GM18508 (cell line): ENCODE results near the gene TMCO6.
A peak's percentile ranks its signal among the peaks of the same experiment; 100 is the strongest.
"Not testable (repeated sequence)": the region's sequence is repeated elsewhere in the genome, so short reads cannot be mapped to it uniquely, and the experiment has no call there.

Experiments
- ATAC-seq: cut with Tn5 transposase; IDR thresholded peaks from one replicate; pipeline ENCODE4 v1.9.1; 2021; ENCODE audit warnings: moderate number of reproducible peaks; ENCODE audit not compliant: insufficient read depth, unreplicated experiment

TMCO6 gene

DNA sequence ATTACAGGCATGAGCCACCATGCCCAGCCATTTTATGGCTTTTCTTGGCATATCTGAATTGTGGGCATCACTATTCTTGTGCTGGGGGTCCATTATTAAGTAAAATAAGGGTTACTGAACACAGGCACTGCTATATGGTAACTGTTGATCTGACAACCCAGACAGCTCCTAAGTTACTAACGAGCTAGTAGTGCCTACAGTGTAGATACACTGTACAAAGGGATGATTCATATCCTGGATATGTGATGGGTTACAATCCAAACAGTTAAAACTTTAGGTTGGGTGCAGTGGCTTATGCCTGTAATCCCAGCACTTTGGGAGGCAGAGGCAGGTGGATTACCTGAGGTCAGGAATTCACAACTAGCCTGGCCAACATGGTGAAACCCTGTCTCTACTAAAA is 10.5 kb upstream of the TMCO6 start:
- ATAC-seq = no peak

DNA sequence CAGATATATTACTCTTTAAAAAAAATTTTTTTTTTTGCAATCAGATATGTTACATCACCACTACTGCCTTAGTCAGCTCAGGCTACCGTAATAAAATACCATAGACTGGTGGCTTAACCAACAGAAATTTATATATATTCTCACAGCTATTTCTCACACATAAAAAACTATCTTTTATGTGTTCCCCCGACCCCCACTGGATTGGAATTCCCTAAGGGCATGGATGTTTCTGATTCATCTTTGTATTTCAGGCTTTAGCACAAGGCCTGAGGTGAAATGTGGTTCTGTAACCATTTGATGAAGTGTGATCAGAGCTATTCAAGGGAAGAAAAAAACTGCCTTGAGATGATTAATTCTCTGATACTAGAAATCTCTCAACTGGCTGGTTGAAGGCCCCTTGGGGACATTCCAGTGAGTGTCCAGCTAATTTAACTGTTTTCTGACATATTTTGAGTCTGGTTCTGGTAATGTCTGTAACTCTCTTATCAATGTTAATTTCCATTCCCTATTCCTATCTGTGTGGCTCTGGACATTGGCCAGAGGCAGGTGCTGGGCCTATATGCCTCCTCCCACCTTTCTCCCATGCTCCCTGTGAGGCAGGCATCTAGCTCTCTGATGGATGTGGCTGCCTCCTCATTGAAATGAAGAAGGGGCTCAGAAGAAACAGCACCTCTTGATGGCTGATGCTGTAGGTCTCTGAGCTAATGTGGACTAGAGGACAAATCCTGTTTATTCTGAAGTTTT is 8.8 kb upstream of the TMCO6 start:
- no peak for ATAC-seq

DNA sequence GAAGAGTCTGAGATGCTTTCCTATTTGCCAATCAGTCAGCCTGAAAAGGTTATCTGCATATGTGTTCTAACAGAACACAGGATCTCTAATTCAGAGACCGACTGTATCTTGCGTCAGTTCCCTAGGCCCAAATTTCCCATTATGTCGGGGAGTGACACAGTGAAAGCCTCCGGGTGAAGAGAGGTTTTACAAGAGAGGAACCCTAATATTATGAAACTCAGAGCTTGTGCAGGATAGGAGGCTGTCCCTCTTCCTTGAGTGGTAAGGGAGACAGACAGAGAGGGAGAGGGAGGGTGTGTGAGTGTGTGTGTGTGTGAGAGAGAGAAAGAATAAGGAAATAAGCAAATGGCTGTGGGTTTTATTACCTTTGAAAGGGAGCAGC is 8.2 kb upstream of the TMCO6 start:
- no peak for ATAC-seq

DNA sequence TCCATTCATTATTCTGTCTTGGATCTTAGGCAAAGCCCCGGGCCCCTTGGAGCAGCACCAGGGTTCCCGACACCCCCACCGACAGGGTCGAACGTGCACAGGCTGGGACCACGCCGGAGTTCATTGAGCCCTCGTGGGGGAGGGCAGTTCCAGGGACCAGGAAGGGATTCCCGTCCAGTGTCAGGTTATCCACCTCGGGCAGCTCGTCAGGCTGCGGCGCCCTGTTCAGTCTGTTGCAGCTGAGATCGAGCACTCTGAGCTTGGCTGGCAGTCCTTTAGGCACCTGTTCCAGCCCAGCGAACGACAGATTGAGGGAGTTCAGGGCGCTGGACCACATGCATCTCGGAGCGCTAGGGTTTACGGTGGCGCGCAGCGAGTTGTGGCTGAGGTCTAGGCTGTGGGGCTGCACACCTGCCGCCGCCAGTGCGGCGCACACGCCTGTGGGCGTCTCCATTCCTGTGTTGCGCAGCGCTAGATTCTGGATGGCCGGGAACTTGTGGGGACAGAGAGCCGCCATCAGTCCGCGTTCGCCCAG is 7.4 kb upstream of the TMCO6 start:
- no peak for ATAC-seq

DNA sequence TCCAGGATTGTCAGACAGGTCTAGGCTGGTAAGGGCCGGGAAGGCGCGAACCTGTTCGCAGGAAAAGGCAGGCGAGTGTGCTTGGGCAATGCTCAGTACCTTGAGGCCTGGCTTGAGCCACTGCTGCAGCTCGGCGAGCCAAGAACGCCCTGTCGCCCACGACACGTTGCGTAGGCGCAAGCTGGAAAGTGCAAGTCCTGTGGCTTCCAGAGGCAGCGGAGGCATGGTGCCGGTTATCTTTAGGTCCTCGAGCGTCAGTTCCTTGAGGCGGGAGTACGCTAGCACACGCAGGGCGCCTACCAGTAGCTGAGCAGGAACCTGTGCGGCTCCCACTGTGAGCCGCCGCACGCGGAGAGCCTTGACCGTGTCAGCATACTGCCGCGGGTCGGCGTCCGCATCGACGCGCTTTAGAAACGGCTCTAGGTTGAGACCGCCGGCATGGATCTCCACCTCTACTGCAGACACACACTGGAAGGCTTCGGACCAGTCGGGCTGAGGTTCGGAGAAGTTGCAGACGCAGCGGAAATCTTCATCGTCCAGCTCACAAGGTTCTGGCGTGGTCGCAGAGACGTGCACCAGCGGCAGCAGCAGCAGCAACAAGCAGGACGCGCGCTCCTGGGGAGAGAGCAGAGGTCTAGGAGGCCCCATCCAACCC is 6.8 kb upstream of the TMCO6 start:
- ATAC-seq = no peak

DNA sequence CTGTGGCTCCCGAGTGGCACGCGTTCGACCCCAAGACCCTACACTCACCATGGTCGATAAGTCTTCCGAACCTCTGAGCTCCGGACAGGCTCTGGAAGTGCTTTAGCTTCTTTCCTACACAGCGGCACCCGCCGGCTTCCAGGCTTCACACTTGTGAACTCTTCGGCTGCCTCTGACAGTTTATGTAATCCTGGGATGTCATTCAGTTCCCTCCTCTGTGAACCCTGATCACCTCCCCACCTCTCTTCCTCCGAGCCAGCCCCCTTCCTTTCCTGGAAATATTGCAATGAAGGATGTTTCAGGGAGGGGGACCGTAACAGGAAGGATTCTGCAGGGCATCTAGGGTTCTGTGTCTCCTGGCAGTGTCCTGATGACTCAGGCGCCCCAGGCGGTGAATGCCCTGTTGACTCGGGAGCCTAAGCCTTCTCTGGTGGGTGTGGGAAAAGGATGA is 6.2 kb upstream of the TMCO6 start, which contains the start of gene CD14:
Gene CD14 (minus strand): TSS at position 155 of the 451 bp plus-strand sequence. CDS start 104 bp downstream, at position 51.
- ATAC-seq = no peak

DNA sequence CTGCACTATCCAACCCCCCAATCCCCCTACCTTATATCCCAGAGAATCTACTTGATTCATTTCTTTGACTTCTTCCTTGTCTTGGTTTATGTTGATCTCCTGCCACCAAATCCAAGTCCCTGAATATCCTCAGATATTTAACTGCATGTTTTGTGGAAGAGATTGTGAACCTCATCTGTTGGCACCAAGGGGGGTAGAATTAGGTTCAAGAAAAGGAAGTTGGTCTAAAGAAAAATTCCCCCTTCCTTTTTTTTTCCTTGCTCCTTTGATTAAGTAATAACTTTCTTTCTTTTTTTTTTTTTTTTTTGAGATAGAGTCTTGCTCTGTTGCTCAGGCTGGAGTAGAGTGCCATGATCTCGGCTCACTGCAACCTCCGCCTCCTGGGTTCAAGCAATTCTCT is 5.8 kb upstream of the TMCO6 start:
- ATAC-seq = no peak

DNA sequence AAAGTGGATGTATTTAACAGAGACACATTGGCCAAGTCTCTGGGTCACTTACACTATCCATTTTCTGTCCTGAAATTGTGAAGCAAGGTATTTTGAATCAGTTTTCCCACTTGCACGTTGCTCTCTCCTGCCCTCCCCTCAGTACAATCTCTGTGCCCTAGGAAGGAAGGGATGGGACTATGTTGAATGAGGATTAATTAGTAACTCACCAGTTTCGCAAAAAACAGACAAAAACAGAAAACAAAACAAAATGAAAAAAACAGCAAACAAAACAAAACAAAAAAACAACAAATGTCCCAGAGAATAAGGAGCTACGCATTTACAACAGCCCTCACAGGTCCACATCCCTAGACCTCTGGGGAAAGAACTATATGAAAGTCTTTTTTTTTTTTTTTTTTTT is 5.1 kb upstream of the TMCO6 start:
- no peak for ATAC-seq

DNA sequence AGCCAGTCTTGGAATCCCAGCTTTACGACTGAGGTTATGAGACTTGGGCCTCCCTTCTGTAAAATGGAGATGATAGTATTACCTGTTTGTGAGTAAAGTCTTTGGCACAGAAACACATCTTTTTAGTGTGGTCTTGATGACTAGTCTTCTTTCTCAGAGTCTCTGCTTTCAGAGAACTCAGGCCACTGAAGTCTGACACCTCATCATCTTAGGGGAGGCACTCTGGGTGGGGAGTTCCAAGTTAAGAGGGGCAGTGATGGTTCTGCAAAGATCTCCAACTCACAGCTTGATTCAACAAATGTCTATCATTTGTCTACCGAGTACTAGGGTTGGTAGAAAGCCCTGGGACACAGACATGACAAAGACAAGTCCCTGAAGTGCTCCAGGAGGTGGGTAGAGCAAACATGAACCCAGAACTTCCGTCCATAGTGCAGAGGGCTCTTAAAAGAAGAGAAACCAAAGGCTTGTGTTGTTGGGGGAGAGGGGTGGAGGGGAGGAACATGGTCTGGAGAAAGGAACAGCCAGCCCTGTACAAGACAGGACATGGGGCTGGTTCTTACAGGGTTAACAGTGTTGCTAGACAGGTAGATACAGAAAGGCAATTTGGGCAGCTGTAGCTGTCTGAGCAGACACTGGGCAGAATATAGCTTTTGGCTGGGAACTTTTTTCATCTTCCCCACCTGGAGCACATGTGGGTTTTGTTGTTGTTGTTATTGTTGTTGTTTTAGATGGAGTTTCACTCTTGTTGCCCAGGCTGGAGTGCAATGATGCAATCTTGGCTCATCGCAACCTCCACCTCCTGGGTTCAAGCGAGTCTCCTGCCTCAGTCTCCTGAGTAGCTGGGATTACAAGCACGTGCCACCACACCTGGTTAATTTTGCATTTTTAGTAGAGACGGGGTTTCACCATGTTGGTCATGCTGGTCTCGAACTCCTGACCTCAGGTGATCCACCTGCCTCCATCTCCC is 3.7 kb upstream of the TMCO6 start:
- ATAC-seq = no peak

DNA sequence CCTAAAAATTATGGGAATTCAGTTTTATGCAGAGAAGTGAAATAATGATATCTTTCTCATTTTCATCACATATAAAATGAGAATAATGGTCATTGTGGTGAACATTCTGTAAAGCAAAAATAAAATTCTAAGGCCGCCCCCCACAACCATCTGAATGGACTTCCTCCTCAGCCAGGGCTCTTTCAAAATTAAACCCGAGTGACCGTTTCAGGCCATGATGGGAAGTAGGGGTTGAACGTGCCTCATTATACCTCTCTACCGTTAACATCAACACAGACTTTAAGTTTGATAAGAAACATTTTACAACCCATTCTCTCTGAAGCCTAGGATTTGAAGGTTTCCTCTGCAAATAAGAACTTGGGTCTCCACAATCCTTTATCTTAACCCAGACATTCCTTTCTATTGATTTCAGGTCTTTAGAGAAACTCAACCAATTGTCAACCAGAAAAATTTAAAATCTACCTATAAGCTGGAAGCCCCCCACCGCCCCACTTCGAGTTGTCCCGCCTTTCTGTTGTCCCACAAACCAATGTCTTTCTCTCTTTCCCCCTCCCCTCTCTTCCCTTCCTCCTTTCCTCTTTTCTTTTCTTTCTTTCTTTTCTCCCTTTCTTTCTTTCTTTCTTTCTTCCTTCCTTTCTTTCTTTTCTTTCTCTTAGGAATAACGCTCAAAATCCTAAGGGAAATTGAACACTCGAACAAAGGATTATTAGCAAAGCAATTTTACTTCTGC is 1.7 kb upstream of the TMCO6 start:
- no peak for ATAC-seq

DNA sequence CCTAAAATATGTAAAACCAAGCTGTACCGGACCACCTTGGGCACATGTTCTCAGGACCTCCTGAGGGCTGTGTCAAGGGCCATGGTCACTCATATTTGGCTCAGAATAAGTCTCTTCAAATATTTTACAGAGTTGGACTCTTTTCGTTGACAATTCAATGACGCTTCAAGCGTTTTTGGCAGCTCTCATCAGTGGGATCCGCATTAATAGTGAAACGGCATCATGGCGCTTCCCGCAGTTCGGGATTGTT is 428 bp upstream of the TMCO6 start:
- not testable (repeated sequence) for ATAC-seq

DNA sequence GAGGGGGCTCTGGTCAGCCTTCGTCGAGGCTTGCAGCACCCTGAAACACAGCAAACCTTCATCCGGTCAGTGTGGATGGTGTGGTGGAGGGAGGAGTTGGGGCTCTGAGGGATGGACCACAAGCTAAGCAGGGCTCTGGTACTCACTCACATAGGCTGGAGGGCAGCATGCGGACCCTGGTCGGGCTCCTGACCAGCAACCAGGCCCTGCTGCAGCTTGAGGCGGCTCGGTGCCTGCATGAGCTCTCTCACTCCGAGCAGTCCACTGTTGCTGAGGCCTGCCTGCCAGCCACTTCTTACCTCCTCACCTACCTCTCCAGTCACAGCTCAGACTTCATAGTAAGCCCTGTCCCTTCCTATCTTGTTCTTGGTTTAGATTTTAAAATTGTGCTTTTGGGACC is 2.5 kb downstream of the TMCO6 start:
- no peak for ATAC-seq

DNA sequence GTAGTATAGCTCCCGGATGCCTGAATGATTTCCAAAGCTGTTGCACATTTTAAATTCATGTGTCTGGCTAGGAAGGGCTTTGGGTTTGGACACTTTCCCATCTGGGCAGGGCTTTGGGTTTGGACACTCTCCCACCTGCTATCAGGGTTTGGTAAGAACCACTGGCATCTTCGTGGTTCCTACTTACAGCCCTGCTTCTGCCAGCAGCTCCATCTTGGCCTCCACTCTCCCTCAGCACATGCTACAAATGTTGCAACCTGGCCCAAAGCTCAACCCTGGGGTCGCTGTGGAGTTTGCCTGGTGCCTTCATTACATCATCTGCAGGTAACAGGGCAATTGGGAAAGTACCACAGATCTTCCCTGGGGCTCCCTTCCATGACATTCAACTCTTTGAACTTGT is 3.5 kb downstream of the TMCO6 start:
- no peak for ATAC-seq

DNA sequence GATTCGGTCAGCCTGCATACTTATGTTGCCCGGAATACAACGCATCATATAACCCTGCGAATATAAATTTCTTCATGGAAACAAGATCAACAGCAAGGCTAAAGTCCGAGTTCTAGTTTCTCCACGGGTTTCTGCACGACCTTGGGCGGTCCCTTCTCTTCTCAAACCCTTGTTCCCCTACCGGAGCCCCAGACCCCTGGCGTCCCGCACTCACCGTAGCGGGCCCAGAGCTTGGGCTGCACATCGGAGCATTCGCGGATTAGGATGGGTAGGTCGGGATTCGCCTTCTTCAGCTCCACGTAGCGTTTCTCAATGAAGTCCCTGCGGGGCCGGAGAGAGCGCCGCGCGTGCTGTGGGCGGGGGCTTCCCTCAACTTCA is 7.8 kb downstream of the TMCO6 start:
- ATAC-seq = peak; percentile 18

DNA sequence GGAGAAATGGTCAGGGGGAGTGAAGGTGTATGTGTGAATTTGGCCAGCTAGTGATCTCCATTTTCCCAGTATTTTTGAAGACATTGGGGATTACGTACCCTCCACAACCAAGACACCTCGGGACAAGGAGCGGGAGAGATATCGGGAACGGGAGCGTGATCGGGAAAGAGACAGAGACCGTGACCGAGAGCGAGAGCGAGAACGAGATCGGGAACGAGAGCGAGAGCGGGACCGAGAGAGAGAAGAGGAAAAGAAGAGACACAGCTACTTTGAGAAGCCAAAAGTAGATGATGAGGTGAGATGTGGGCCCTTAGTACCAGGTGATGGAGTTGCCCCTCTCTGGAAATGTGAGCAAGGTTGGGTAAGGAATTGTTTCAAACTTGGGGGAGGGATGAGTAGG is 19.6 kb downstream of the TMCO6 start:
- no peak for ATAC-seq

DNA sequence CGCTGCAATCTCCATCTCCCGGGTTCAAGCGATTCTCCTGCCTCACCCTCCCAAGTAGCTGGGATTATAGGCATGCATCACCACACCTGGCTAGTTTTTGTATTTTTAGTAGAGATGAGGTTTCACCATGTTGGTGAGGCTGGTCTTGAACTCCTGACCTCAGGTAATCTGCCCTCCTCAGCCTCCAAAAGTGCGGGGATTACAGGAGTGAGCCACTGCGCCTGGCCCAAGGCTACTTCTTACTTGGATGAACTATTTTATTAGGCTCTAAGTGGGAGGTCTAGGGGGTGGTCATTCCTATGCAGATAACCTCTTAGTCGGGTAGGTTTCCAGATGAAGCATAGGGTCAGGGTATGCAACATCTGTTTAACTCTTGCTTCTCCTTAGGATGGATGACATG is 21.1 kb downstream of the TMCO6 start:
- ATAC-seq = not testable (repeated sequence)

DNA sequence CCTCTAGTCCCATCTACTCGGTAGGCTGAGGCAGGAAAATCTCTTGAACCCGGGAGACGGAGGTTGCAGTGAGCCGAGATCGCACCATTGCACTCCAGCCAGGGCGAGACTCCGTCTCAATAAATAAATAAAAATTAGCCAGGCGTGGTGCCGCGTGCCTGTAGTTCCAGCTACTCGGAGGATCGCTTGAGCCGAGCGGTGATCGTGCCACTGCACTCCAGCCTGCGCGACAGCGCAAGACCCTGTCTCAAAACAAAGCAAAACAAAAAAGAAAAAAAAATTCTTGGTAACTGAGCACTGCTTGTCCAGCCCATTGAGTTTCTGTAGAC is 24.7 kb downstream of the TMCO6 start:
- no peak for ATAC-seq

DNA sequence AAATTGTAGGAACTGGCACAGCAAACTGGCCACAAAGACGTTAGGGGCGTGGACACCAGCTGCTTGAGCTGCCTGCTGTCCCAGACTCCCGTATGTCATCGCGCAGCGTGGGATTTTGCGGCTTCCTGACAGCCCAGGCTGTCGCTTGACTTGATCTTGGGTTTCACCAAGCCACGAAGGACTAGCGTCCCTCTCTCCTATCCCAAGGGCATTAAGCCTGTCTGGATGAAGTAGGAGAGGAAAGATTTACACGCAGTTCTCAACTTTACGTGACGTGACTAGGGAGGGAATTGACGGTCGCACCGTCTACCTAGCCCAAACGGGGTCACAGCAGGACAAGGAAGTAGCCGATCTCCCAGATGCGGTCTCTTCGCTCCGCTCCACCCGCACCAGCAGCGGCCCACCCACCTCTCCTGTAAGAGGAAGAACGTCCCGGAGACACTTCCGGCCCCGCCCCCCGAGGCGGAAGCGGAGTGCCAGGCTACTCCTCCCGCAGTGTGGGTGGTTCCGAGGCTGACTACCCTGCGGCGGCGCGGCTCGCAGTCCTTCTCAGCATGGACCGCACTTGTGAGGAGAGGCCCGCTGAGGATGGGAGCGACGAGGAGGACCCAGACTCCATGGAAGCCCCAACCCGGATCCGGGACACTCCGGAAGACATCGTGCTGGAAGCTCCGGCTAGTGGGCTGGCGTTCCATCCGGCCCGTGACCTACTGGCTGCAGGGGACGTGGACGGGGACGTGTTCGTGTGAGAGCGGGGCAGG is 25.3 kb downstream of the TMCO6 start, which contains the start of gene WDR55:
Gene WDR55 (plus strand): TSS at position 546 of the 761 bp plus-strand sequence. CDS start 9 bp downstream, at position 555.
- peak; percentile 95 for ATAC-seq

DNA sequence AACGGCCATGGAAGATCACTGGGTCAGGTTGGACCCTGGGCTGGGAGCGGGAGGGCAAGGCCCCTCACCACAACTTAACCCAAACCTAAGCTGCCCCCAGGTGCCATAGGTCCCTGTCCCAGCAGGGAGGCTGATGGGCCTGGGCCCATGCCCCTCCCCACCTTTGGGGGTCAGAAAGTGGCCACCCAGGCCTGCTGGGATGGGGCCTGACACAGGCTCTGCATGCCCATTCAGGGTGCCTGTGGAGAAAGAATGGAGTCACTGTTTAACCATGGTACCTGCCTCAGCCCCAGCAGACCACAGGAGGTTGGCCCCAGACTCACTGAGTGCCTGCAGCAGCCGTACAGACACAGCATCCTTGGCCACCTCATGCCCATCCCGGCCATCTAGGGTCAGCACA is 31.8 kb downstream of the TMCO6 start:
- ATAC-seq = not testable (repeated sequence)
